Renal cortical epithelial cell (primary cell): ENCODE results near the gene UHRF1. TPM values are rescaled to one million over a fixed set of nuclear protein-coding genes. Genes with fewer than 3 reads are reported as not detected.
A peak's percentile ranks its signal among the peaks of the same experiment; 100 is the strongest.
"Not testable (repeated sequence)": the region's sequence is repeated elsewhere in the genome, so short reads cannot be mapped to it uniquely, and the experiment has no call there.

ENCODE experiments used
- DNase-seq: peaks from one replicate; pipeline ENCODE4 v3.0.0-alpha.2; 2011; ENCODE audit warnings: low read depth
- total RNA-seq: library from RNA; depleted of rRNA; stranded (reverse); fragments of >200 nt; gene quantifications from 2 replicates; pipeline ENCODE4 v1.2.3, GENCODE V29; 2014

UHRF1 gene
- total RNA-seq, 1 donor from 2014 or later, result 18.0 TPM

DNA sequence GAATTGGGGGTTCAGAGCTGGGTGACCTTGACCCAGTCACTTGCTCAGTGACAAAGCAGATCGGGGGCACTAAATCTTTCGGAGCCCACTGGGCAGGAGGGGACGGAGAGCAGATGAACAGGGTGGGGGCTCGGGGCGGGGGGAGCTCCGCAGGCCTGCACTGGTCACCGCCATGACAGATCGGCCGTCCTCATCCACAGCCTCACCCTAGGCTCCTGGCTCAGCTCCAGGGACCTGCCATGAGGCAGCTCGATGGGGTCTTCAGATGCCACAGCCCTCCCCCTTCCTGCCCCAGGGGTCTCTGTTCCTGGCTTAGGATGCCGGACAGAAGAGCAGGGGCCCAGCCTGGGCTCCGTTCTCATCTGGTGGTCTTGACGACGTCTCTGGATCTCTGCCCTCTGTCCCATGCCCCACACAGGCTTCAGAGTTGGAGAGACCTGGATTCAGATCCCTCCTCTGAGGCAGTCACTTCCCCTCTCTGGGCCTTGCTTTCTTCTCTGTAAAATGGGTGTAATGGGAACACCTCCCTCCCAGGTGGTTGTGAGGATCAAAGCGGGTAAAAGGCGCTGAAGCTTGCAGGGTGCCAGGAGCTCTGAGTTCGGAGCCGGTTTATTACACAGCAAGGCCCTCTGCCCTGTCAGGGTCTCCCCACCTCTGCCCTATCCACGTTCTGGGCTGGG is 62.7 kb downstream of the UHRF1 start:
- DNase-seq, result no peak

DNA sequence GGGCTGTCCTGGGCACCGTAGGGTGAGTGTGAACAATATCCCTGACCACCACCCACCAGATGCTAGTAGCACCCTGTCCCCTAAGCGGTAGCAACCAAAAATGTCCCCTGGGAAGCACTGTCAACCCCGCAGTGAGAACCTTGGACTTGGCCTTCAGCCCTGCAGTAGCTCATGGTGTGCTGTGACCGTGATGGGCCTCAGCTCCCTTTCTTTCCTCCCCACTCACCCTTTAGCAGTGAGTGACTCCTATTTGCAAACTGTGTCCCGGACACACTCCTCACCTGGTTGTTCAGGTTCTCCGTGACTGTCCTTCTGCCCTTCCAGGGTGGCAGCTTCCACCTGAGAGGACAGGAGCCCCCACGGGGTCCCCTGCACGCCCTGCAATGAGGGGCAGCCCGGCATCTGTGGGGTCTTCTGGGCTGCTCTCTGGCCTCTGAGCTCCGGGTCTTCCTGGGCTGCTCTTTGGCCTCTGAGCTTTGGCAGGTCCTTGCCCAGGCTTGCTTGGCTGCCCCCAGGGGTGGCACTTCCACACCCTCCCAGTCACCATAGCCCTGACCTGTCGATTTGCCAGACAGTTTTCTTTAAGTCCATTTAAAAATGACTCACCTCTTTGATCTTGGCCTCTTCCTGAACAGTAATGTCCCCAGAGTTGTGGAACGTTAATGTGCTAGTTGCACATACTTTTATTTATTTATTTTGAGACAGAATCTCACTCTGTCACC is 63.4 kb downstream of the UHRF1 start:
- DNase-seq, result peak; percentile 84

DNA sequence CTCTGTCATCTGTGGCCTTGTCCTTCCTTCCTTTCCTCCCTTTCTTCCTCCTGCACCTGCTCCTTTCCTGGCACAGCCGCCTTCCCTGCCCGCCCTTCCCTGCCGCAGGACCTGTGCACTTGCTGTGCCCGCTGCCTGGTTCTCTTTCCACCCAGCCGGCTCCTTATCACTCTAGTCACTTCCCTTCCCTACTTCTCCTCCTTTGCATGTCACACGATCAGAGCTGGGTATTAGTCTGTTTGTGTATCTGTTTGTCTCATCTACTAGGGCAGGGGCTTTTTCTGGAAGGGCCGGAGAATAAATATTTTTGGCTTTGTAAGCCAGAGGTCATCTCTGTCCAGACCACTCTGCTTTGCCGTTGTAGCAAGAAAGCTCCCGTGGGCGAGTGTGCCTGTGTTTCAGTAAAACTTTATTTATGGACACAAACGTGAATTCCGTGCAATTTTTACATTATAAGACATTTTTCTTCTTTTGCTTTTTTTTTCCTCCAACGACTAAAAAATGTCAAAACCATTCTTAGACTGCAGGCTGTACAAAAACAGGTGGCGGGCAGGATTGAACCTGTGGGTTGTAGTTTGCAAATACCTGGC is 65.7 kb downstream of the UHRF1 start:
- no peak for DNase-seq

DNA sequence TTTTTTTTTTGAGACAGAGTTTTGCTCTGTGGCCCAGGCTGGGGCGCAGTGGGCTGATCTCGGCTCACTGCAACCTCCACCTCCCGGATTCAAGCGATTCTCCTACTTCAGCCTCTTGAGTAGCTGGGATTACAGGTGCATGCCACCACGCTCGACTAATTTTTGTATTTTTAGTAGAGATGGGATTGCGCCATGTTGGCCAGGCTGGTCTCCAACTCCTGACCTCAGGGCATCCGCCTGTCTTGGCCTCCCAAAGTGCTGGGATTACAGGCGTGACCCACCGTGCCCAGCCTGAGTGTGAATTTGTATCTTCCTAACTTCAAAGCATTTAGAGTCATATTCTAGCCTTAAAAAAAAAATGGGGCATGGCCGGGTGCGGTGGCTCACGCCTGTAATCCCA is 66.3 kb downstream of the UHRF1 start:
- DNase-seq, result not testable (repeated sequence)

DNA sequence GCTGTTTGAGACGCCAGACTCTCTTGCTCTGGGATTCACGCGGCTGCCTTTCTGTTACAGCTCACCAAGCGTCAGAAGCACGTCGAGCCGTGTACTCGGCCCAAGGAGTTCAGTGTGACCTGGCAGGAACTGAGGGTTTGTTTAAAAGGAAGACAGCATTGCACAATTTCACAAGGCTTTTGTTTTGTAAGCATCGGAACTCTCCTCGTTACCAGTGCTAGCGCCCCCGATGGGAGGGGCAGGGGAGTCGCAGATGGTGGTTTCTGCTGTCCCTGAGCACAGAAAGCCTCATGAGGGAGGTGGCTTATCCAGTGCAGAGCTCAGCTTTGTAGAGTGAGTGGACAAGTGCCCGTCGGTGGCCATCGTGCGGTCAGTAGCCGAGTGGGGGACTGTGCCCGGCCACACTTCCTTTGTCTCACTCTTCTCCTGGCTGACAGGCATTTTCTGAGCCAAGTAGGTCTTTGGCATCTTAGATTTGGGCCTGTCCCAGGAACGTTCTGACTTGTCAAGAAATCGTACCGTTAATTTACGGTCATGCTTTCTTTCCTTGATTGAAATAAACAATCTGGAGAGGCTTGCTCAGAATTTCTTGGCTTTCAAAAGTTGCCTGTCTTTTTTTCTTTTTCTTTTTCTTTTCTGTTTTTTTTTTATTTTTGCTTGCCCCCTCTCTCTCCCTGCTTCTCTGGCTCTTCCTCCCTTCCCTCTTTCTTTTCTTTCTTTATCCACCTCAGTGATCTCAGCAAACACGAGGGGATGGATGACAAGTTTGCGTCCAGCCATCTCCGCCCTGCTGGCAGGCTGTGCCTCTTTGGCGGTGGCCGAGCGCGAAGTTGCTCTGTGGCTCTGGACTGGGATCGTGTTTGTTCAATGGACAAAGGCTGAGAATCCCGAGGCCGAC is 67.3 kb downstream of the UHRF1 start:
- peak; percentile 93 for DNase-seq

DNA sequence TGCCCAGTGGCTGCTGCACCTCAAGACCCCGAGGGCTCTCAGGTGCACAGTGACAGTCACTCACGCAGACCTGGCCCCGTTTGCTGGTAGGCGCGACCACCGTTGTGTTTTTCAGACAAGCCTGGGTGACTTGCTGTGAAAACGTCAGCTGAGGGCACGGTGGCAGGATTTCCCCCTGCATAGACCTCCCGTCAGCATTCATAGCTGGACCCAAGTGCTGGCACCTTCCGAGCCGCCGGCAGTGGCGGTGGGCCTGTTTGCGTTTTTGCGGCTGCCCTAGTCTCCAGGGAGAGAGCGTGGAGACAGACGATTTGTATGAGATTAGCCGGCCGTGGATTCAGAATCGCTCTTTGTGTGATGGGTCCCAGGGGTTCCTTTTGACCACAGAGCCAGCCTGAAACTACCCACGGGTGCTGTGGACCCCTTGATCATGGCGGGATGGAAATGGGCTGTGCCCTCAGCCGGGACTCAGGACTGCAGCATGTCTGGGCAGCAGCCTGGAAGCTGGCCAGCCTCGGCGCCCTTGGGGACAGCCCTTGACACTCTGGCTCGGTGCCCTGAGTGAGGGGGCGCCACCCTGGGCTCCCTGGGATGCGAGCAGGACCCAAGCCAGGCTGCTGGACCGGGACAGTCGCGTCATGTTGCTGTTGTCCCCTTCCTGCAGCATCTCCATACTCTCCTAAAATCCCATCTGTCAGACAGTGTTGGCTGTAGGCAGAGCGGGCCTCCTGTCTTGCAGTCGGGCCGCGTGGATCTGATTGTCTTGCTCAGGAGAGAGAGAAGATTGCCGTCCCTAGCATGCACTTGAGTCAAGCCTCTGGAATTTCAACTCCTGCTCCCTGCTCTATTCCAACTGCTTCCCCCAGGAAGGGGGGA is 68.2 kb downstream of the UHRF1 start:
- peak; percentile 25 for DNase-seq

DNA sequence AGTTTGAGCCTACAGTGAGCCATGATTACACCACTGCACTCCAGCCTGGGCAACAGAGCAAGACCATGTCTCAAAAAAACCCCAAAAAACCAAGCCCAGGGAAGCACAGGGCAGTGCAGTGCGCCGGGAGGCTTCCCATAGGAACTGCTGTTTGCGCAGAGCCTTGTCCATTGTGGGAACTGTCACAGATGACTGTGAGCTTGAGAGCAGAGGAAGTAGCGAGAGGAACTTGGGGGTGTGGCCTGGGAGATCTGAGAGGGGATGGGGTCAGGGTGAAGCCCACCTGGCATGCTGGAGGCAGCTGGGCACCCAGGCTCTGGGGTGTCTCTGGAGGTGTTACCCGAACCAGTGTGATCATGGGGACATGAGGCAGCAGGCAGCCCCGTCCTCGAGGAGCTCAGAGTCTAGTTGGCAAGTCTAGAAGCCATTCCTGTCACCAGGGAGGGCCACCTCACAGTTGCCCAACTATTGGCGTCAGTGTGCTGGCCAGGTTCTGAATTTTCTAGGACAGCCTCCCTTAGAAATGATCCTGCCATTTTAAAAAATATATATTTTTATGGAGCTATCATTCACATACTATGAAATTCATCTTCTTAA is 70.0 kb downstream of the UHRF1 start:
- no peak for DNase-seq

DNA sequence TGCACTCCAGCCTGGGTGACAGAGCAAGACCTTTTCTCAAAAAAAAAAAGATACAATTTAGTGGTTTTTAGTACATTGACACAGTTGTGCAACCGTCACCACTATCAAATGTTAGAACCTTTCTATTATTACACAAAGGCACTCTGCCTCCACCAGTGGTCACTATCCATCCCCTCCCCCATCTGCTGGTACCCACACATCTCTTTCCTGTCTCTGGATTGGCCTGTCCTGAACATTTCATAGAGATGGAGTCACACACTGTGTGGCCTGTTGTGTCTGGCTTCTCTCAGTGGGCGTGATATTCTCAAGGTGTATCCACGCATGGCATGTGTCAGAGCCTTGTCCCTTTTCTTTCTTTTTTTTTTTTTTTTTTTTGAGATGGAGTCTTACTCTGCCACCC is 70.8 kb downstream of the UHRF1 start:
- DNase-seq, result peak; percentile 33

DNA sequence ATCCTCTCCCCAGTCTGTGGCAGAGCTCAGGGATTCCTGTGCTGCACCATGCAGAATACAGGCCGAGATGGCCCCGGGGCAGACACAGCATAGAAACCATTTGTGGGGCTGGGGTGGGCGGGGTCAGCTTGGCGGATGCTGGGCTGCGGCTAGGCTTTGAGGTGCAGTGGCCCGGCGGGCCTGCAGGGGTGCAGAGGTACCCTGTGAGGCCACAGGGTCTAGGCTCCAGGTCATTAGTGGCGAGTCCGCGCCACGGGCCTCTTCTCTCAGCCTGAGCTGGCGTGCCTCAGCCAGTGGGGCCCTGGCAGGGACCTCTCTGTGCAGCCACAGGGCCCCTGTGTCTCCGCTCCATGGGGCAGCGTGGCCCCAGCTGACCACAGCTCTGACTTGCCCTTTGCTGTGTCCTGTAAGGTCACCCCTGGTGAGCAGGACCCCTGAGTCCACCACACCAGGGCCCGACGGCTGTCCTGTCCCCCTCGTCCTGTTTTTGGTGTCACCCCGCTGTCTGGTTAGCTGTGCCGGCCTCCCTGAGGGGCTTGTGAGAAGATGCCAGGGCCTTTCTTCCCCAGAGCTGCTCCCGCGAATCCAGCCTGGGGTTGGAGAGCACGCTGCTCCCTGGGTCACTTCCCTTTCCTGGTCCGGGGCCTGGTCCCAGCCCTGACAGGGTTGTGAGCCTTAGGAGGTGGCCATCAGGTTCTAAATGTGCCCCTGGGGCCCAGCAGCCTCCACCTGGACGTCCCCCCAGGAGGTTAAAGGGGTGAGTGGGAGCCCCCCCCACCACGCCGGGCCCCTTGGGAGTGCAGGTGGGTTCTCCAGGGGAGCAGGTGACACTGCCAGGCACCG is 71.8 kb downstream of the UHRF1 start:
- DNase-seq, result no peak

DNA sequence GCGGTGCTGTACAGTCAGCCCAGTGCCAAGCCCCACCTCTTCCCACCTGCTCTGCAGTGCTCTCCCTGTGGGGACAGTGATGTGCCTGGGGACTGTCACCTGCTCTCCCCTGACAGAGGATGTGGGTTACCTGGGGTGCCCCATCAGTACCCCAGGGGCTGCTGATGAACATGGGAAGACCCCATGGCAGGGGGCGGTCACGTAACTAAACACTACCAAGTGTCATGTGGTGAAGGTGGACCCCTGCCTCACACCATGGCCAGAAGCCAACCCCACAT is 72.3 kb downstream of the UHRF1 start:
- DNase-seq, result no peak

DNA sequence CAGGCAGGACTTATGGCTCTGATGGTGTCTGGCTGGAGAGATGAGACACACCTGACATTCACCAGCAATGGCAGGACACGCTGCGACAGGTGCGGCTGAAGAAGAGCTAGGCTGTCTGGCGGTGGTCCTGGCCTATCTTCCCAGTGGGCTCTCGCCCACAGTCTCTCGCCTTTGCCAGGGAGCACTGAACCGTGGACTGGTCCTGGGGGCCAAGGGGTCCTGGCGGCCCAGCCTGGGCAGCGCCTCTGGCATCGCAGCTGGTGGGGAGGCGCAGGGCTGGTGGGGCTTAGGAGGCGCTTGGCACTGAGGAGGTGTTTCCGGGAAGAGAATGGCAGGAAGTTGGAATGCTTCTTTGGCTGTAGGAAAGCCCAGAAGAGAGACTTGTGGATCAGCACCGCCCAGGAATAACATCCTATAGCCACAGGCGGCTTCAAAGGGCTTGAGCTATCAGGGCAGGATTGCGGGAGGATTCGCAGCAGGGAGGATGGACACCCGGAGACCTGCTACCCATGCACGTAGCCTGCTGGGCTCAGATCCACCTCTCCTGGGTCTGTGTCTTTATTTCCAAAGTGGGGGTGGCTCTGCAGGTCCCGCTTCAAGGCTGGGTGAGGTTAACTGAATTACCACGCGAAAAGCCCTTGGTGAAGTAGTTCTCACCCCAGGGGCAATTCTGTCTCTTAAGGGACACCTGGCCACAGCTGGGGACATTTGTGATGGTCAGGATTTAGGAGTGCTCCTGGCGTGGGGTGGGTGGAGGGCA is 74.2 kb downstream of the UHRF1 start:
- no peak for DNase-seq

DNA sequence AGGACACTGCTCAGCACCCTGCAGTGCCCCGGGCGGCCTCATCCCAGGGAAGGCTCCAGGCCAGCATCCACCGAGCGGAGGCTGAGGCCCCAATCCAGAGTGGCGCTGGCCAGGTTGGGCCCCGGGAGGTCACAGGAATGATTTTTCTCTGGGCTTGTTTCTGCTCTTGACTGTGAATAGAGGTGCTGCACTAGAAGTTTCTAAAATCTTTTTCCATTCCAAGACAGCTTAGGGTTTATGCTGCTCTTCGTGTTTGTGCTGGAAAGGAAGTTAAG is 74.7 kb downstream of the UHRF1 start:
- DNase-seq, result no peak

DNA sequence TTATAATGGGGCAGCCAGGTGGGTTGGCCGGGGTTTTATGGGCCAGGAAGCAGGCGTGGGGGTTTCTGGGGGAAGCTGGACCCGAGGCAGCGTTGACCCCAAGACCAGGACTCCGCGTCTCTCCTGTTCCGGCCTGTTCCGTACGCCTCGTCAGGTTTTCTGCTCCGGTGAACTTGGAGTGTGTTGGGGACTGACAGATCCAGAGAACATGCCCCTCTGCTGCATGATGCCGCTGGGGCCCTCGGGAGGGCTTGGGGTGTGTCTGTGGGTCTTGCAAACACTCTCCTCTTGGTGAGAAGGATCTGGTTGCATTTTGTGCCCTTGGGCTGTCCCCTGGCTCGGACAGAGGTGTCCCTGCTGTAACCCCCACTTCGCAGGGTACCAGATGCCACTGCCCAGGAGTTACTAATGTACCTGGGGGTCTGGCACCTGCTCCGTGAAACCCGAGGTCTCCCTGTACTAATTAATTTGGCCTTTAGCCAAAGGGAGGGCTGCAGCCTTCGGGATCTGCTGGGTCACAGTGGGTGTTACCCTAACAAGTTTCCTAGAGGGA is 75.2 kb downstream of the UHRF1 start:
- DNase-seq, result no peak

DNA sequence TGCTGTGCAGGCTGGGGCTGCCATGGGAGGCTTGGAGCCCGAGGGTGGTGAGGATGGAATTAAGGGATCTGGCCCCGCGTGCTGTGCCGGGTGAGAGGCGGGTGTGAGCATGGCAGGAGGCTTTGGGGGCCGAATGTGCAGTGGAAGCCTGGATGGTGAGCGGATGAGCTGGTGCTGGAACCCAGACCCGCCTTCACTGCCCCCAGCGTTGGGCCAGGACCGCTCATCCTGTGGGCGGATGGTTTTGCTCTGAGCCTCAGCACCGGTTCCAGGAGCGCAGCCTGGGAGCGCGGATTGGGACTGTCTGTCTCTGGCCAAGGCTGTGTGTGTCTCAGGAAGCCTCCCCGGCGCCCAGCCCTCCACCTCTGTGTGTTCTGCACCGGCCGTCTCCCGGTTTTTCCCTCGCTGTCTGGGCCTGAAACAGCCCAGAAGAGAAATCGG is 76.3 kb downstream of the UHRF1 start:
- DNase-seq, result no peak

DNA sequence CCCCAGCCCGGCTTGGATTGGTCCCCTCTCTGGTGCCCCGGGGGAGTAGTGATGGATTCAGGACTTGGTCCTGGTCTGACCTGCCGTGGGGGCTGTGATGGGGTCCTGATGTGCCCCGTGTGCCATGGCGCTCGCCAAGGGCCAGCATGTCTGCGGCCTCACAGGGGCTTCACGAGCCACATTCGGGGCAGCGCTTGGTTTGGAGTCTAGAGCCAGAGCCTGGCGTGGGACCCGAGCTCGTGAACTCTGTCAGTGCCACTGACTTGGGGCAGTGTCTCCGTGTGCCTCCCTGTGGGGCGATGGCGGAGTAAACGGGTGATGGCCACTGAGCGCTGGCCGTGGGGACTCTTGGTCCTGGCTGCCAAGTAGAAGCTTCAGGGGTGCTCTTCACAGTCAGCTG is 76.8 kb downstream of the UHRF1 start:
- DNase-seq, result no peak

DNA sequence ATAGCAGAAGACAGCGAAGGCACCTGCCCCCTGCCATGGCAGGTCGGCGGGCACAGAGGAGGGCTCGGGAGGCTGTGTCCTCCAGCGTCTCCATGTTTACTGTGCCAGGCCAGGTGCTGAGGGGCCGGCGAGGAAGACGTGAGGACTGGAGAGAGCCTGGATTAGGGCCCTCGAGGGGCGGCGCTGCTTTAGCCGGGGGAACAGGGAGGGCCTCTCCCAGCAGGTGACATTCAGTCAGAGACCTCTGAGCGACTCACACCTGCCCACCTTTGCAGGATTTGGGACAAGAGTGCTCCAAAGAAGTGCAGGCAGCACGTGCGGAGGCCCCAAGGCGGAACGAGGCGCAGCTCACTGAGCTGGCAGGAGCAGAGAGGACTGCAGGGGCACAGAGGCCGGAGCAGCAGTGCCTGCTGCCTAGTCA is 77.2 kb downstream of the UHRF1 start:
- no peak for DNase-seq

DNA sequence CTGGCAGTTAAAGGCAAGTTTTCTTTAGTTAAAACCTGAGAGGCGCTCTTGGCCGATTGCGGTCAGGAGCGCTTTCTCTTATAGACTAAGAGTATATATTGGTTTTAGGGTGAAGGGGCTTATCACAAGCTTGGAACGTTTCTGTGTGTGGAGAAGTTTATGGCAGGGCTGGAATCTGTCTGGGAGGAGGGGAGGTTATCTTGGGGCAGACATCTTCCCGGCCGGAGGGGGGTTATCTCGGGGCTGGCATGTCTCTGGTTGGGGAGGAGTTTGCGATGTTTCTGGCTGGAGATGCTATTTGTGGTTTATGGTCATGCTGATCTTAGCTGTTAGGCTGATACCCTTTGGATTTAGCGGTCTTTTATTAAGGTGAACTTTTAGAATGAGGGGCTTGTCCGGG is 78.0 kb downstream of the UHRF1 start:
- DNase-seq, result no peak

DNA sequence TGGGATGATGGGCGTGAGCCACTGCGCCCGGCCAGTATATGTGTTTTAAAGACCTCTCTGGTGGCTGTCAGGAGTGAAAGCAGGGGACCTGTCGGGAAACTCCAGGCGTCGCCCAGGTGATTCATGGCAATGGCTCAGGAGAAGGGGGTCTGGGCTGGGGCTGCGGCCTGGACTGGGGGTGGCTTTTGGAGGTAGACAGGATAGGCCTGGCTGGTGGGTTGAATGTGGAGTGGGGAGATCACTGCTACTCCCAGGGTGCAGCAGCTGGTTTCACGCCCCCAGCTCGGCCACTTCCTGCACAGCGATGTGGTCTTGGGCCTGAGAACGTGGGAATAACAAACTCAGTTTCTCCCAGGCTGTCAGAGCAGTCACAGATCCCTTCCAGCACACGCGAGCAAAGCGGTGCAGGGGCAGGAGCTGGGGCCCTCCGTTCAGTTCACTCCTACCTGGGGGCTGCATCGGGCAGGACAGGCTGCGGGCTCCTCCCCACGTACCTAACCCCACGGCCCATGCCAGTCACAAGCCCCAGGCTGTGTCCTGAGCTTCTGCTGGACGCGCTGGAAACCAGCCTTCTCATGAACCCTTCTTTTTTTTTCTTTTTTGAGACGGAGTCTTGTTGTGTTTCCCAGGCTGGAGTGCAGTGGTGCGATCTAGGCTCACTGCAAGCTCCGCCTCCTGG is 78.5 kb downstream of the UHRF1 start:
- DNase-seq, result no peak
